NCI-H748 (cell line): ENCODE measurements around the gene ANTXR2.

Experiments used
- DNase-seq: peaks from one replicate; lab custom pipeline; 2025; ENCODE audit not compliant: unreplicated experiment; lab: John Stamatoyannopoulos, UW

ANTXR2 gene

GRCh38 chr4:80070880-80071603 lies 2.0 kb downstream of the ANTXR2 start:
- peak; percentile 3 for DNase-seq

- no peak for DNase-seq
Measured at GRCh38 chr4:80069837-80070731, 2.9 kb downstream of the ANTXR2 start.

GRCh38 chr4:80069108-80069836 lies 3.8 kb downstream of the ANTXR2 start:
- DNase-seq: no peak

GRCh38 chr4:80065601-80066000 lies 7.4 kb downstream of the ANTXR2 start:
- no peak for DNase-seq

GRCh38 chr4:80062527-80062926 lies 10.5 kb downstream of the ANTXR2 start:
- no peak for DNase-seq

- DNase-seq: no peak
Measured at GRCh38 chr4:80060804-80061203, 12.2 kb downstream of the ANTXR2 start.

GRCh38 chr4:80058740-80059139 lies 14.3 kb downstream of the ANTXR2 start:
- no peak for DNase-seq

- DNase-seq: no peak
Measured at GRCh38 chr4:80054375-80054774, 18.7 kb downstream of the ANTXR2 start.

GRCh38 chr4:80053140-80053910 lies 19.7 kb downstream of the ANTXR2 start:
- DNase-seq: no peak

- peak; percentile 29 for DNase-seq
Measured at GRCh38 chr4:80049813-80050534, 23.1 kb downstream of the ANTXR2 start.

- peak; percentile 75 for DNase-seq
Measured at GRCh38 chr4:80049402-80049801, 23.6 kb downstream of the ANTXR2 start.

GRCh38 chr4:80045786-80046185 lies 27.2 kb downstream of the ANTXR2 start:
- no peak for DNase-seq

- DNase-seq: no peak
Measured at GRCh38 chr4:80043541-80043940, 29.5 kb downstream of the ANTXR2 start.

GRCh38 chr4:80042821-80043220 lies 30.2 kb downstream of the ANTXR2 start:
- DNase-seq: no peak

GRCh38 chr4:80037864-80038263 lies 35.2 kb downstream of the ANTXR2 start:
- DNase-seq: no peak

- no peak for DNase-seq
Measured at GRCh38 chr4:80036949-80037685, 35.9 kb downstream of the ANTXR2 start.

- DNase-seq: no peak
Measured at GRCh38 chr4:80036306-80036705, 36.7 kb downstream of the ANTXR2 start.

GRCh38 chr4:80035336-80035735 lies 37.7 kb downstream of the ANTXR2 start:
- no peak for DNase-seq

- DNase-seq: no peak
Measured at GRCh38 chr4:80033581-80033980, 39.4 kb downstream of the ANTXR2 start.
